HG02840 (cell line): ENCODE data around the gene EFHC2.
"Not testable (repeated sequence)": the region's sequence is repeated elsewhere in the genome, so short reads cannot be mapped to it uniquely, and the experiment has no call there.

Source experiments
- ATAC-seq: cut with Tn5 transposase; IDR thresholded peaks from one replicate; pipeline ENCODE4 v1.9.1; 2021; ENCODE audit warnings: mild to moderate bottlenecking, moderate library complexity, moderate number of reproducible peaks; ENCODE audit not compliant: unreplicated experiment, low FRiP score

EFHC2 gene

GRCh38 chrX:44235534-44235933, 107.9 kb downstream of the EFHC2 start:
- ATAC-seq = no peak

GRCh38 chrX:44234541-44234940, 108.9 kb downstream of the EFHC2 start:
- ATAC-seq = no peak

- no peak for ATAC-seq
Measured at GRCh38 chrX:44234116-44234515, 109.4 kb downstream of the EFHC2 start.

GRCh38 chrX:44232081-44232480, 111.4 kb downstream of the EFHC2 start:
- no peak for ATAC-seq

- no peak for ATAC-seq
Measured at GRCh38 chrX:44228621-44229020, 114.9 kb downstream of the EFHC2 start.

- ATAC-seq = no peak
Measured at GRCh38 chrX:44227991-44228390, 115.5 kb downstream of the EFHC2 start.

- no peak for ATAC-seq
Measured at GRCh38 chrX:44225667-44226066, 117.8 kb downstream of the EFHC2 start.

- no peak for ATAC-seq
Measured at GRCh38 chrX:44224760-44225159, 118.7 kb downstream of the EFHC2 start.

GRCh38 chrX:44223150-44223549, 120.3 kb downstream of the EFHC2 start:
- ATAC-seq = no peak

GRCh38 chrX:44218465-44218864, 125.0 kb downstream of the EFHC2 start:
- ATAC-seq = no peak

GRCh38 chrX:44216171-44216570, 127.3 kb downstream of the EFHC2 start:
- ATAC-seq = no peak

GRCh38 chrX:44203791-44204190, 139.7 kb downstream of the EFHC2 start:
- no peak for ATAC-seq

GRCh38 chrX:44202596-44202995, 140.9 kb downstream of the EFHC2 start:
- ATAC-seq = no peak

- ATAC-seq = no peak
Measured at GRCh38 chrX:44189116-44189515, 154.4 kb downstream of the EFHC2 start.

GRCh38 chrX:44187915-44188314, 155.6 kb downstream of the EFHC2 start:
- ATAC-seq = not testable (repeated sequence)

GRCh38 chrX:44183329-44183728, 160.1 kb downstream of the EFHC2 start:
- ATAC-seq = no peak

GRCh38 chrX:44178274-44179053, 165.0 kb downstream of the EFHC2 start:
- no peak for ATAC-seq

GRCh38 chrX:44175455-44175854, 168.0 kb downstream of the EFHC2 start:
- no peak for ATAC-seq

GRCh38 chrX:44174061-44174460, 169.4 kb downstream of the EFHC2 start:
- ATAC-seq = no peak

- no peak for ATAC-seq
Measured at GRCh38 chrX:44173219-44173618, 170.3 kb downstream of the EFHC2 start.

- no peak for ATAC-seq
Measured at GRCh38 chrX:44167116-44167515, 176.4 kb downstream of the EFHC2 start.

GRCh38 chrX:44162964-44163475, 180.5 kb downstream of the EFHC2 start:
- ATAC-seq = no peak
